SK-MEL-5 (cell line): ENCODE results near the gene BRME1. TPM values are rescaled to one million over a fixed set of nuclear protein-coding genes. Genes with fewer than 3 reads are reported as not detected.

Experiments
- DNase-seq: peaks from one replicate; pipeline ENCODE4 v3.0.0-alpha.2; 2016; ENCODE audit warnings: low read depth, low spot score
- in situ Hi-C: cut with HindIII; loops from 2 replicates; pipeline ENCODE4 v1.10.0; 2016; ENCODE audit warnings: low sequenced_read_pairs, high pct_unique_total_duplicates, low pct_unique_long_range_greater_than_20kb
- total RNA-seq: library from RNA; depleted of rRNA; stranded (reverse); fragments of >200 nt; shearing (Covaris generic); gene quantifications from 2 replicates; pipeline ENCODE4 v1.2.3, GENCODE V29; 2014

Gene BRME1
- total RNA-seq, 1 experiment from 2014 or later = 1.1 TPM

DNA sequence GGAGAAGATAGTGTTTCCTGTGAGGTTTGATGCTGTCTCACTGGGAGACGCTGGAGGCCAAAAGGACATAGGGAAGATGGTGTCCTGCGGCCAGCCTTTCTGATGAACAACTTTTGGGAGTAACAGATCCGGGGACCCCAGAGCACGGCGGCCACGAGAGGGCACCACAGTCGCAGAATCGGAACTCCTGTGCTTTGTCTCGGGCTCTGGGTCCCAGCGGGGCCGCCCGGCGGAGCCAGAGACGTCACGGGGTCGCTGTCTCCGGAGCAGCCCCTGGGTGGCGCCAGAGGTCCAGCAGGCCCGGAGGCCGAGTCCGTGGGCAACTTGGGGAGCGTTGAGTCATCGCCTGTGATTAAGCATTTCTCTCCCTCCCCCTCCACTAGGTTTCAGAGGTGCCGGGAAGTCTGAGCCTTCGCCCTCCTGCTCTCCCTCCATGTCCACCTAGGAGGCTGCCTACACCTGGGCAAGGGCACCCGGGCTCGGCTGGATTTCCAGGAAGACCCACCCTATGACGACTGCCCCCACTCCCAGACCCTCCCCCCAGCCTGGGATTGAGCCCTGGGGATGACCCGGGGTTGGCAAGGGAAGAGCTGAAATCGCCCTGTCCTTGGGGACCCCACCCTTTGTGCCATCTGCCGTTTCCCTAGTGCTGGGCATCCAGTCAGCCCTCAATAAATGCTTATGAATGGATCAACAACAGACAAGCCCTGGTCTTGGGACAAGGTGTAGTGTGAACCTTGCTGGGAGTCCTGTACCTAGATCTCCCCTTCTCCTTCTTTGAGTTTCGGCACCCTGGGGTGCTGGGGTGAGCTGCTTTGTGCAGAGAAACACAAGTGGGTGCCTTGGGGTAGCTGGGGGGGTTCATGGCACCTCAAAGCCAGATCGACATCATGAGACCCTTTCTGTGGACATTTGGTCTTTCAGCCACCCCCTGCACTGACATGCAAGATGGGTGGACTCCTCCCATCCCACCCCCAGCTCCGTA, 25.6 kb downstream of the BRME1 start:
- in situ Hi-C loops = no loop called here

DNA sequence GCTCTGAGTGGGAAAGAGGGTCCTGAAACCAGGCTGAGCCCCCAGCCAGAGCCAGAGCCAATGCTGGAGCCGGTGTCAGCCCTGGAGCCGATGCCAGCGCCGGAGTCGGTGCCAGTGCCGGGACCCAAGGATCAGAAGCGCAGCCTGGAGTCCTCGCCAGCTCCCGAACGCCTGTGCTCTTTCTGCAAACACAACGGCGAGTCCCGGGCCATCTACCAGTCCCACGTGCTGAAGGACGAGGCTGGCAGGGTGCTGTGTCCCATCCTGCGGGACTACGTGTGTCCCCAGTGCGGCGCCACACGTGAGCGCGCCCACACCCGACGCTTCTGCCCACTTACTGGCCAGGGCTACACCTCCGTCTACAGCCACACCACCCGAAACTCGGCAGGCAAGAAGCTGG, 28.6 kb downstream of the BRME1 start:
- in situ Hi-C loops = no loop called here
- DNase-seq = no peak

More for the DNA sequence above, 25.6 kb downstream of the BRME1 start:
- DNase-seq = peak; percentile 88

- no peak for DNase-seq
- in situ Hi-C loops = no loop called here
Observed at GRCh38 chr19:13876834-13877233, 29.1 kb downstream of the BRME1 start, which contains the start of gene NANOS3. TSS of gene NANOS3 (plus strand) at chr19:13877134. CDS start at chr19:13877249, 115 bp downstream.

DNA sequence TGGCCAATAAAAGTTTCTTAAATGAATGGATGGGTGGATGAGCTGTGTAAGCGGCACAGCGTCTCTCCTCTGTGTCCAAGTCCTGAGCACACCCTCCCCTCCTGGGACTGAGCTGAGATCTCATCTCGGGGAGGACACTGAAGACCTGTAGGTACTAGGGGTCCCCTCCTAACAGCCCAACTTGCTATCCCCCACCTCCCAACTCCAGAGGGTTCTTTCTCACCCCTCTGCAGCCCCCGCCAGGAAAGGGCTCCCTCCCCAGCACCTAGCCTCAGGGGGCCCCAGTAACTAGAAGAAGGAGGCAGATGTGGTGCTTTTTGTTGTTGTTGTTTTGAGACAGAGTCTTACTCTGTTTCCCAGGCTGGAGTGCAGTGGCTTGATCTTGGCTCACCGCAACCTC, 30.1 kb downstream of the BRME1 start:
- DNase-seq = no peak
- in situ Hi-C loops = no loop called here

- no peak for DNase-seq
- in situ Hi-C loops = no loop called here
Observed at GRCh38 chr19:13873834-13874515, 31.9 kb downstream of the BRME1 start.

DNA sequence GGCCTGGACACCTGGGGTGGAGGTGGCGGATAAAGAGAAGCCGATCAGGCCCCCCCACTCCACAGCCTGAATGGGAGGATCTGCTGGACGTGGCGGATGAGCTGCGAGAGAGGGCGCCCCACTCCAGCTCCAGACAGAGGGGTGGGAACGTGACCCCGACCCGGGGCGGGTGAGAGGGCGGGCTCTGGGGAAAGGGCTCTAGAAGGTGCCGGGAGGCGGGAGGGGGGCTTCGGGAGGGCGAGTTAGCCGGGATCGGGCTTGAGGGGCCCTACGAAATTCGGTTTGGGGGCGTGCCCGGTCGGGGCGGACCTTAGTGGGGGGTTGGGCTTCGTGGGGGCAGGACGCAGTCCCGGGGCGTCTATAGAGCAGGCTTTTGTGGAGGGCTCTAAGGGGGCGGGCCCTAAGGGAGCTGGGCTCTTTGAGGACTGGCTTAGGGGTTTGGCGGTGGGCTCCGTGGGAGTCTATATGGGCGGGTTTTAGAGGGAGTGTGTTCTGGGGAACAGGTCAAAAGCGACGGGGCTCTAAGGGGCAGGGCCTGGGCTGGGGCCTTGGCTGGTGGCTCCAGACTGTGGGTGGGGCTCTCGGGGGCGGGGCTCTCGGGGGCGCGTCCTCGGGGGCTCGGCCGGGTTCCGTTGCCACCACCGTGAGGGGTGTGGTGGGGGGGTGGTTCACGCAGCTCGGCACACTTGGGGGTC, 33.1 kb downstream of the BRME1 start:
- peak; percentile 37 for DNase-seq
- in situ Hi-C loops = no loop called here

- in situ Hi-C loops = no loop called here
- no peak for DNase-seq
Observed at GRCh38 chr19:13872339-13872694, 33.6 kb downstream of the BRME1 start.

DNA sequence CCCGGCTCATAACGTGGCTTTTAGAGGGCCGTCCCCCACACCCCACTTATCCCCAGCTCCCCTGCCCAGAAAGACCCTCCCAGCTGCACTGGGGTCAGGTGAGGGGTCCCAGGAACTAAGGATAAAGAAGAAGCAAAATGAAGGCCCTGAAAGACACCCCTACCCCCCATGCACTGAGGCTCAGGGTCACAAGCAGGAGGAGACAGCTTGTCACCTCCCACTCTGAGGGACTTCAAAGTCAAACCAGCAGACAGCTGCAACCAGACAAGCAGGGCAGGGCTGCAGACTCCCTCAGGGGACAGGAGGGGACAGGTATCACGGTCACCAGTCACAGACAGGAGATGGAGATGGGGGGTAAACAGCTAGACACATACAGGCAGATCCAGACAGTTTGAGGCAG, 35.0 kb downstream of the BRME1 start:
- no peak for DNase-seq
- in situ Hi-C loops = no loop called here

- DNase-seq = no peak
- in situ Hi-C loops = no loop called here
Observed at GRCh38 chr19:13869281-13869680, 36.6 kb downstream of the BRME1 start.

DNA sequence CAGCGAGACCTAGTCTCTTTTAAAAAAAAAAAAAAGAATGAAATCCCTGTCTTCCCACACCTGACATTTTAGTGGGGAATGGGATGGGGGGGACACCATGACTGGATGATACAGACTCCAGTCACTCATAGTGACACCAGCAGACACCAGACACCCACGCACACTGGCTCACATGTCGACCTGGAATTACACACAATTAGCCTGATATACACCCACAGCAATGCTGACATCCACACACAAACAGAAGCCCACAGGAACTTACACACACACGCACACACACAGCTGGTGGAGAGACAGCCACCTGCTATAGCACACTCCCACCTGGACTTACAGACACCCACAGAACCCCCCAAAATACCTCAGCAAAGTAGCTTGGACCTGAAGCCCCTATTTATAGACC, 37.3 kb downstream of the BRME1 start:
- in situ Hi-C loops = no loop called here
- no peak for DNase-seq

- no peak for DNase-seq
- in situ Hi-C loops = no loop called here
Observed at GRCh38 chr19:13866463-13867046, 39.4 kb downstream of the BRME1 start.

- in situ Hi-C loops = no loop called here
- DNase-seq = no peak
Observed at GRCh38 chr19:13865571-13866462, 40.1 kb downstream of the BRME1 start.

DNA sequence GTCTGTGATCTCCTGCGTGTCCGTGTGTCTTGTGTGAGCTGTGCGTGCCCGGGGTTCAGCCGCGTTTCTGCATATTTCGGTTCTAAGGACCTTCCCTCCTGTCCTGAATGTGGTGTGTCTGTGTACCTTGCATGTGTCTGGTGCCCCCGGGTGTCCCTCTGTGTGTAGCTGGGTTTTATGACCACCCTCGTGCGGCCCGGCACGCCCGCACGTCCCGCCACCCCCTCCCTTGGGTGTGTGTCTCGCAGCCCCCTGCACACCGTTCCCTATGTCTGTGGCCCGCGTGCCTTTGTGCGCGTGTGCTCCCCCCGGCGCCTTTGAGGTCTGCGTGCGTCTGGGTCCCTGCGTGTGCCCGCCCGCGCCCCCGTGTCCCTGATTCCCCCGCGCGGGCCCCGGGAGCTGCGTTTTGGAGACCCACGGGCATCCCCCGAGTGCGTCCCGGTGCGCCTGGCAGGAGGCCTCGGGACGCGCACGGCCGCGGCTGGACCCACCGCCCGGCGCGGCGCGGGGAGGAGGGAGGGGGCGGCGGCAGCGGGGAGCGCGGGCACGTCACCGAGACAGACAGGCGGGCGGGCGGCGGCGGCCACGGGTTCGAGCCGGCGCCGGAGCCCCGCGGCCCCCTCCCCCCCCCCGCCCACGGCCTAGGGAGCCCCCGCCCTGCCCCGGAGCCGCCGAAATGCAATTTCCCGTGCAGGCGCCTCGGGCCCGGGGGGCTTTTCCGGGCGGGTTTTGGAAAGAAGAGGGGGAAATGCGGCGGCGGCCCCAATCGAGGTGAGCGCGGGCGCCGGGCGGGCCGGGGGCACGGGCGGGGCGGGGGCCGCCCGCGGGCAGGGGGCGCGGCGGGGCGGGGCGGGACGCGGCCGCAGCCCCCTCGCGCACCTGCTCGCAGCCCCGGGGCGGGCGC, 41.0 kb downstream of the BRME1 start:
- in situ Hi-C loops = no loop called here

DNA sequence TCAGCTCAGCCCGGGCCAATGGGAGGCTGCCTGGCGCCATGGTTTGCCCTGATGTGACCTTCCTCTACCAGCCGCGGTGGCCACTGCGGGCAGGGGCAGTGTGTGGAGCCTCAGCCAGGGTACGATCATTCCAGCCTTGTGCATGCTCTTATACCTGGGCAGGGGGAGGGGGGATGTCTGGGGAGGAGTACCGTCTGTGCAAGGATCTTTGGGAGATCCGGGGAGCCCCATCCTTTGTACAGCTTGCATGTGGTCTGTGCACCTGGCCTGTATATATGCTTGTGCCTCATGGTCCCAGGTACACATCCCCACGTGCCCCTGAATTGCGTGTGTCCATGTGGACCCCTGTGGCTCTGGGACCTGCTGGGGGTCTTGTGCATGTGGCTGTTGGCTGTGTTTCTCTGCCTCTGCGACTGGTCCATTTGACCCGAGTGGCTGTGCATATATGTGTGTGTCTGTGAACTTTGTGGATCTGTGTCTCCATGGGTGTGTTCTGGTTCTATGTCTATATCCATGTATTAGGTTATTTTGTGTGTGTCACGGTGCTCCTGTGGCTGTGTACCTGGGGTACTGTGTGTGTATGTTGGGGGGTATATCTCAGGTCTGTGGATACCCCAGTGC, 41.8 kb downstream of the BRME1 start:
- in situ Hi-C loops = no loop called here
- DNase-seq = no peak

More for the DNA sequence above, 41.0 kb downstream of the BRME1 start:
- DNase-seq = no peak

- DNase-seq = peak; percentile 81
- in situ Hi-C loops = no loop called here
Observed at GRCh38 chr19:13861714-13862531, 44.0 kb downstream of the BRME1 start.
